ENCODE results near the gene CREBRF. TPM values are rescaled to one million over a fixed set of nuclear protein-coding genes. Genes with fewer than 3 reads are reported as not detected.

Gene CREBRF
- total RNA-seq, 4 donors from 2014 or later, result 24.3 to 40.6 (median 32.3) TPM

DNA sequence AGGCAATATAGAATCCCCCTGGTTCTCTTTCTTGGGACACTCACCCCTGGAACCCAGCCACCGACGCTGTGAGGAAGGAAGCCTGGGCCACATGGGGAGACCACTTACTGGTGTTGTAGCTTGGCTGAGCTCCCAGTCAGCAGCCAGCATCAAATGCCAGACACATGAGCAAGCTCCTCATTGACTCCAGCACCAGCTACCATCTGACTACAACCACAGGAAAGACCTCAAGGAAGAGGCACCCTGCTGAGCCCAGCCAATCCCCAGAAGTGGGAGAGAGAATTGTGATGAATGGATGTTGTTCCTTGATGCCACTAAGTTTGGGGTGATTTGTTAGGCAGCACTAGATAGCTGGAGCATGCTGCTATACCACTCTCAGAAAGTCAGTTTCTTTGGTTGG is 124.2 kb downstream of the CREBRF start:
- no peaks in the 10 kb centered on the region for H3K36me3 ChIP-seq
- no peaks in the 10 kb centered on the region for H3K4me1 ChIP-seq
- TF ChIP-seq POLR2A (IDR thresholded peaks at IDR 0.05), result no peak
- TF ChIP-seq EP300 (IDR thresholded peaks at IDR 0.05; ENCODE audit: low read depth), result no peak
- DNase-seq, result no peak
- no peaks in the 10 kb centered on the region for H3K27me3 ChIP-seq
- peaks cover 0 to 4% of the 10 kb centered on the region in 2 donors for H3K9me3 ChIP-seq
- H3K4me3 ChIP-seq, result no peak overlapping the region
- WGBS, 2 donors (ENCODE audit: low coverage in 1 of 2), result 100% methylated on average over 2 of the region's 2 CpGs; no CpG with 5 or more reads in 1 of the 2 donors
- in situ Hi-C loops (cut with MboI; ENCODE audit: low pct_ligation_motif_present in 1 of 4, low pct_unique_long_range_greater_than_20kb in 1 of 4, low sequenced_read_pairs in 3 of 4), result no loop called here
- H3K27ac ChIP-seq, result no peak overlapping the region
- intact Hi-C loops (cut with DNase I; ENCODE audit: low total_unique reads), result no loop called here

- intact Hi-C loops (cut with DNase I; ENCODE audit: low total_unique reads) (no loop called here), in situ Hi-C loops (cut with MboI; ENCODE audit: low pct_ligation_motif_present in 1 of 4, low pct_unique_long_range_greater_than_20kb in 1 of 4, low sequenced_read_pairs in 3 of 4) (no loop called here)
- Histone ChIP-seq H3K4me3 (no peak overlapping the region), H3K27ac (no peak overlapping the region), H3K36me3 (no peaks in the 10 kb centered on the region), H3K4me1 (no peaks in the 10 kb centered on the region), H3K9me3 (no peaks in the 10 kb centered on the region), H3K27me3 (no peaks in the 10 kb centered on the region)
- TF ChIP-seq, protein P1, sequence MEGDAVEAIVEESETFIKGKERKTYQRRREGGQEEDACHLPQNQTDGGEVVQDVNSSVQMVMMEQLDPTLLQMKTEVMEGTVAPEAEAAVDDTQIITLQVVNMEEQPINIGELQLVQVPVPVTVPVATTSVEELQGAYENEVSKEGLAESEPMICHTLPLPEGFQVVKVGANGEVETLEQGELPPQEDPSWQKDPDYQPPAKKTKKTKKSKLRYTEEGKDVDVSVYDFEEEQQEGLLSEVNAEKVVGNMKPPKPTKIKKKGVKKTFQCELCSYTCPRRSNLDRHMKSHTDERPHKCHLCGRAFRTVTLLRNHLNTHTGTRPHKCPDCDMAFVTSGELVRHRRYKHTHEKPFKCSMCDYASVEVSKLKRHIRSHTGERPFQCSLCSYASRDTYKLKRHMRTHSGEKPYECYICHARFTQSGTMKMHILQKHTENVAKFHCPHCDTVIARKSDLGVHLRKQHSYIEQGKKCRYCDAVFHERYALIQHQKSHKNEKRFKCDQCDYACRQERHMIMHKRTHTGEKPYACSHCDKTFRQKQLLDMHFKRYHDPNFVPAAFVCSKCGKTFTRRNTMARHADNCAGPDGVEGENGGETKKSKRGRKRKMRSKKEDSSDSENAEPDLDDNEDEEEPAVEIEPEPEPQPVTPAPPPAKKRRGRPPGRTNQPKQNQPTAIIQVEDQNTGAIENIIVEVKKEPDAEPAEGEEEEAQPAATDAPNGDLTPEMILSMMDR (IDR thresholded peaks at IDR 0.05), result no peak
- TF ChIP-seq POLR2A (IDR thresholded peaks at IDR 0.05) (no peak), POLR2AphosphoS5 (IDR thresholded peaks at IDR 0.05) (no peak), EP300 (IDR thresholded peaks at IDR 0.05; ENCODE audit: low read depth) (no peak)
- WGBS, 2 donors (ENCODE audit: low coverage in 1 of 2), result 78 to 79% methylated on average over 2 to 11 of the region's 11 CpGs
- no peak for DNase-seq
Measured at GRCh38 chr5:173187054-173187743, 131.0 kb downstream of the CREBRF start.

DNA sequence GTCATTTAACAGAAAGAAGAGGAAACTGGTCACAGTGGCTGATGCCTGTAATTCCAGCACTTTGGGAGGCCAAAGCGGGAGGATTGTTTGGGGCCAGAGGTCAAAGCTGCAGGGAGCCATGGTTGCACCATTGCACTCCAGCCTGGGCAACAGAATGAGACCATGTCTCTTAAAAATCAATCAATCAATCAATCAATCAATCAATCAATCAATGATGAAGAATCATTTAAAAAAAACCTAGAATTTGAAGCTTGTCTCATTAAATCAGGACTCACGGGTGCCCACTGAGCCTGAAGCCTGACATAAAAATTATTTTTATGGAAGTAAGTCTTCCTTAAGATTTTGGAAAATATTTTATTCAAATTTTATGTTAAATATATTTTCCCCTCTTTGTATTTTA is 132.1 kb downstream of the CREBRF start:
- Histone ChIP-seq H3K27me3 (no peaks in the 10 kb centered on the region), H3K9me3 (no peaks in the 10 kb centered on the region), H3K27ac (no peak overlapping the region), H3K4me3 (no peak overlapping the region), H3K4me1 (no peaks in the 10 kb centered on the region), H3K36me3 (no peaks in the 10 kb centered on the region)
- no peak for DNase-seq
- intact Hi-C loops (cut with DNase I; ENCODE audit: low total_unique reads), result no loop called here
- WGBS, 2 donors (ENCODE audit: low coverage in 1 of 2), result 74 to 75% methylated on average over 2 of the region's 2 CpGs
- TF ChIP-seq EP300 (IDR thresholded peaks at IDR 0.05; ENCODE audit: low read depth) (no peak), POLR2A (IDR thresholded peaks at IDR 0.05) (no peak), POLR2AphosphoS5 (IDR thresholded peaks at IDR 0.05) (no peak)
- TF ChIP-seq, protein P1 (IDR thresholded peaks at IDR 0.05), result no peak
- in situ Hi-C loops (cut with MboI; ENCODE audit: low pct_ligation_motif_present in 1 of 4, low pct_unique_long_range_greater_than_20kb in 1 of 4, low sequenced_read_pairs in 3 of 4), result no loop called here

Small RNA genes within 50 kb of the gene (small RNA-seq; reads per million reads assigned to genes)
- gene RF00019 (0 reads per million in 4 donors), gene SNORA74B (15.3 to 24.3 (median 17.1) reads per million in 4 donors)

Other genes starting within 250 kb of the CREBRF start
- 100 to 1,000 TPM; 125 to 252 (median 184) TPM for gene ERGIC1, start 222.1 kb upstream of the CREBRF start, total RNA-seq
- gene RPL26L1, start 96.9 kb upstream of the CREBRF start, total RNA-seq, result 10 to 100 TPM in 2 of 4 donors, 1 to 10 TPM in 1, not detected in 1; 1.6 to 22.3 (median 19.5) TPM
- 100 to 1,000 TPM in 3 of 4 donors, 10 to 100 TPM in 1; 60.9 to 212 (median 138) TPM for gene ATP6V0E1, start 72.6 kb upstream of the CREBRF start, total RNA-seq
- gene BNIP1, start 88.2 kb downstream of the CREBRF start, total RNA-seq, result 1 to 10 TPM in 2 of 4 donors, not detected in 2; 6.0 to 7.2 TPM
- not detected for gene NKX2-5, start 178.9 kb downstream of the CREBRF start, total RNA-seq